Vagina (tissue), 2 donors: Measurements from ENCODE around the gene DPPA2. TPM values are rescaled to one million over a fixed set of nuclear protein-coding genes. Genes with fewer than 3 reads are reported as not detected.

Experiments used
- DNase-seq, 2 donors: peaks; one replicate each; pipeline ENCODE4 v3.0.0-alpha.2; 2017; ENCODE audit errors: extremely low spot score in 2 of 2
- H3K27ac ChIP-seq: fragments of 200-600 bp; sonication (generic); one replicate; pipeline ENCODE4 v1.5.1; 2019
- H3K27me3 ChIP-seq: fragments of 200-600 bp; sonication (generic); one replicate; pipeline ENCODE4 v1.5.1; 2019
- H3K36me3 ChIP-seq, 2 donors: fragments of 200-600 bp; sonication (generic); one replicate each; pipeline ENCODE4 v1.5.1; 2017 to 2019
- H3K4me1 ChIP-seq: fragments of 200-600 bp; sonication (generic); one replicate; pipeline ENCODE4 v1.5.1; 2019
- H3K4me3 ChIP-seq, 2 donors: fragments of 200-600 bp; sonication (generic); 1 replicate in 1 of 2; 2 replicates in 1 of 2; pipeline ENCODE4 v1.5.1; 2016 to 2019
- H3K9me3 ChIP-seq: fragments of 200-600 bp; sonication (generic); one replicate; pipeline ENCODE4 v1.5.1; 2019
- CTCF ChIP-seq, 3 experiments: fragments of 450-650 bp in 2 of 3; fragments of 200-600 bp in 1 of 3; sonication (generic) in 1 of 3; IDR thresholded peaks; one replicate each; pipeline ENCODE4 v1.5.1; 2017 to 2019; ENCODE audit warnings: antibody characterized with exemption in 3 of 3, mild to moderate bottlenecking in 2 of 3, moderate library complexity in 2 of 3
- POLR2A ChIP-seq, 2 donors: fragments of 450-650 bp; IDR thresholded peaks; one replicate each; pipeline ENCODE4 v1.6.1; 2017; ENCODE audit warnings: antibody characterized with exemption in 2 of 2, mild to moderate bottlenecking in 2 of 2, moderate library complexity in 2 of 2
- POLR2AphosphoS5 ChIP-seq, 2 donors: sonication (generic); formaldehyde crosslinking; IDR thresholded peaks; one replicate each; pipeline ENCODE4 v1.9.0; 2017; ENCODE audit warnings: antibody characterized with exemption in 2 of 2, mild to moderate bottlenecking in 2 of 2, low read depth in 1 of 2; ENCODE audit not compliant: insufficient read depth in 1 of 2
- intact Hi-C: fragments of 100-400 bp; cut with DNase I; formaldehyde crosslinking; loops from one replicate; pipeline ENCODE4 v1.15.1; 2023
- total RNA-seq: library from RNA; depleted of rRNA; stranded (reverse); fragments of >200 nt; gene quantifications from one replicate; pipeline ENCODE4 v1.2.3, GENCODE V29; 2016

The DPPA2 gene
- total RNA-seq, 1 donor from 2014 or later: not detected

DNA sequence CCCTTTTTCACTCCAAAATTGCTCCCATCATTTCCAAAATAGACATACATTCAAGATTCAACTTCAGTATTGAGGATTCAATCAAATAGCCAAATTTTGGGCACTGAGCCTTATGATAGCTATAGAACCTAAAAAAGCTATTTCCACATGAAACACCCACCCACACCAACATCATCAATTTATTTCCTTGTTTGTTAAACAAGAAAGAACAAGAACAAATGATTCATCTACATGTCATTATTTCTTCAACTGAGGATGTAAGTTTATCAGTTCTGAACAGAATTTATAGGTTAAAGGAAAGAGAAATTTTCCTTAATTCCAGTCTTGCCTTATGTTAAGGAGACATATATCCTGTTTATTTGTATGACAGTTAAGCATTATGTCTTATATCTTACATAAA, 32.2 kb downstream of the DPPA2 start:
- no peaks in the 10 kb centered on the region for H3K9me3 ChIP-seq
- H3K36me3 ChIP-seq: no peaks in the 10 kb centered on the region
- no peaks in the 10 kb centered on the region for H3K4me1 ChIP-seq
- DNase-seq: no peak
- no peak overlapping the region for H3K27ac ChIP-seq
- H3K4me3 ChIP-seq: no peak overlapping the region
- H3K27me3 ChIP-seq: no peaks in the 10 kb centered on the region
- intact Hi-C loops: loop anchor here (5.0 kb wide), 1 partner anchor 942 kb away; no protein-coding TSS in a partner anchor
- TF ChIP-seq POLR2AphosphoS5 (IDR thresholded peaks at IDR 0.05; ENCODE audit: insufficient read depth in 1 of 2, low read depth in 1 of 2): no peak
- TF ChIP-seq POLR2A (IDR thresholded peaks at IDR 0.05): no peak
- TF ChIP-seq CTCF (IDR thresholded peaks at IDR 0.05): no peak

DNA sequence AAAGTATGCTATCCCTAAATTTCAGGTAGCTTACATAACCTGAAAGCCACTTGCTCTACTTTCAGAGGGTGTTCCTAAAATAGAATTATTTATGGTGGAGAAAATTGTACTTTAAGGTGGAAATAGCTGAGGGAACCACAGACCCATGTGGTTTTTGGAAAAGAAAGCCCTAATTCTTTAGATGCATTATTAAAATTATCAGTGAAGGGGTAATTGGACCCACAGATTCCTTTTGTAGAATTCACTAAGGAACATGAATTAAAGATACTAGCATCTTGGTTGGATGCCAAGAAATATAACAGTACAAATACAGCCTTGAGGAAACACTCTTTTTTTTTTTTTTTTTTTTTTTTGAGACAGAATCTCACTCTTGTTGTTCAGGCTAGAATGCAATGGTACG, 37.8 kb downstream of the DPPA2 start:
- Histone ChIP-seq H3K4me3 (no peak overlapping the region), H3K27ac (no peak overlapping the region), H3K36me3 (no peaks in the 10 kb centered on the region), H3K27me3 (no peaks in the 10 kb centered on the region), H3K4me1 (no peaks in the 10 kb centered on the region), H3K9me3 (no peaks in the 10 kb centered on the region)
- intact Hi-C loops: no loop called here
- DNase-seq: no peak
- TF ChIP-seq POLR2A (IDR thresholded peaks at IDR 0.05): no peak
- no peak for TF ChIP-seq CTCF (IDR thresholded peaks at IDR 0.05)
- TF ChIP-seq POLR2AphosphoS5 (IDR thresholded peaks at IDR 0.05; ENCODE audit: insufficient read depth in 1 of 2, low read depth in 1 of 2): no peak

- H3K4me1 ChIP-seq: no peaks in the 10 kb centered on the region
- no peak for TF ChIP-seq POLR2A (IDR thresholded peaks at IDR 0.05)
- no peak for TF ChIP-seq POLR2AphosphoS5 (IDR thresholded peaks at IDR 0.05; ENCODE audit: insufficient read depth in 1 of 2, low read depth in 1 of 2)
- TF ChIP-seq CTCF (IDR thresholded peaks at IDR 0.05): no peak
- H3K27ac ChIP-seq: no peak overlapping the region
- no peak overlapping the region for H3K4me3 ChIP-seq
- H3K36me3 ChIP-seq: no peaks in the 10 kb centered on the region
- H3K9me3 ChIP-seq: no peaks in the 10 kb centered on the region
- DNase-seq: no peak
- intact Hi-C loops: no loop called here
- H3K27me3 ChIP-seq: no peaks in the 10 kb centered on the region
These were observed 38.2 kb downstream of the DPPA2 start for GRCh38 chr3:109278141-109278540.

GRCh38 chr3:109275702-109276293, 40.5 kb downstream of the DPPA2 start:
- H3K9me3 ChIP-seq: no peaks in the 10 kb centered on the region
- no peaks in the 10 kb centered on the region for H3K36me3 ChIP-seq
- intact Hi-C loops: no loop called here
- no peak overlapping the region for H3K27ac ChIP-seq
- DNase-seq: no peak
- H3K4me3 ChIP-seq: no peak overlapping the region
- TF ChIP-seq POLR2AphosphoS5 (IDR thresholded peaks at IDR 0.05; ENCODE audit: insufficient read depth in 1 of 2, low read depth in 1 of 2) (no peak), CTCF (IDR thresholded peaks at IDR 0.05) (no peak), POLR2A (IDR thresholded peaks at IDR 0.05) (no peak)
- no peaks in the 10 kb centered on the region for H3K27me3 ChIP-seq
- H3K4me1 ChIP-seq: no peaks in the 10 kb centered on the region

GRCh38 chr3:109270779-109271178, 45.5 kb downstream of the DPPA2 start:
- H3K36me3 ChIP-seq: no peaks in the 10 kb centered on the region
- no peaks in the 10 kb centered on the region for H3K27me3 ChIP-seq
- DNase-seq: no peak
- no peaks in the 10 kb centered on the region for H3K4me1 ChIP-seq
- intact Hi-C loops: no loop called here
- no peak overlapping the region for H3K4me3 ChIP-seq
- H3K9me3 ChIP-seq: no peaks in the 10 kb centered on the region
- TF ChIP-seq CTCF (IDR thresholded peaks at IDR 0.05) (no peak), POLR2AphosphoS5 (IDR thresholded peaks at IDR 0.05; ENCODE audit: insufficient read depth in 1 of 2, low read depth in 1 of 2) (no peak), POLR2A (IDR thresholded peaks at IDR 0.05) (no peak)
- H3K27ac ChIP-seq: no peak overlapping the region
